Activated CD8-positive, alpha-beta memory T cell treated with anti-CD3 and anti-CD28 coated beads, Interleukin-2, amount 50 U/mL, for 24 hours (primary cell): ENCODE results near the gene DNMT3A.
"Not testable (repeated sequence)": the region's sequence is repeated elsewhere in the genome, so short reads cannot be mapped to it uniquely, and the experiment has no call there.

ENCODE experiments used
- DNase-seq: peaks from one replicate; pipeline ENCODE4 v3.0.0-alpha.2; 2020; ENCODE audit errors: extremely low read depth

DNMT3A gene

GRCh38 chr2:25283921-25284320, 57.8 kb downstream of the DNMT3A start:
- no peak for DNase-seq

- no peak for DNase-seq
These were observed 59.8 kb downstream of the DNMT3A start for GRCh38 chr2:25281941-25282340.

GRCh38 chr2:25281522-25281921, 60.2 kb downstream of the DNMT3A start:
- no peak for DNase-seq

- no peak for DNase-seq
These were observed 61.6 kb downstream of the DNMT3A start for GRCh38 chr2:25280051-25280687.

- DNase-seq: no peak
These were observed 62.6 kb downstream of the DNMT3A start for GRCh38 chr2:25279091-25279651.

GRCh38 chr2:25276569-25277465, 64.9 kb downstream of the DNMT3A start:
- no peak for DNase-seq

GRCh38 chr2:25275575-25275965, 66.2 kb downstream of the DNMT3A start:
- no peak for DNase-seq

GRCh38 chr2:25274868-25275574, 66.7 kb downstream of the DNMT3A start:
- no peak for DNase-seq

GRCh38 chr2:25273985-25274535, 67.7 kb downstream of the DNMT3A start:
- no peak for DNase-seq

- not testable (repeated sequence) for DNase-seq
These were observed 69.0 kb downstream of the DNMT3A start for GRCh38 chr2:25272705-25273104.

GRCh38 chr2:25270061-25270460, 71.7 kb downstream of the DNMT3A start:
- DNase-seq: no peak

- DNase-seq: no peak
These were observed 72.5 kb downstream of the DNMT3A start for GRCh38 chr2:25269233-25269632.

- DNase-seq: no peak
These were observed 73.6 kb downstream of the DNMT3A start for GRCh38 chr2:25268139-25268538.

- DNase-seq: no peak
These were observed 75.3 kb downstream of the DNMT3A start for GRCh38 chr2:25266399-25266798.

GRCh38 chr2:25265802-25266201, 75.9 kb downstream of the DNMT3A start:
- no peak for DNase-seq

- no peak for DNase-seq
These were observed 76.7 kb downstream of the DNMT3A start for GRCh38 chr2:25265001-25265400.

GRCh38 chr2:25262288-25262687, 79.4 kb downstream of the DNMT3A start:
- no peak for DNase-seq

GRCh38 chr2:25259737-25260124, 82.0 kb downstream of the DNMT3A start:
- no peak for DNase-seq

- DNase-seq: no peak
These were observed 82.6 kb downstream of the DNMT3A start for GRCh38 chr2:25258847-25259736.

GRCh38 chr2:25257931-25258846, 83.5 kb downstream of the DNMT3A start:
- no peak for DNase-seq
